Measurements from ENCODE around the gene SST. TPM values are rescaled to one million over a fixed set of nuclear protein-coding genes. Genes with fewer than 3 reads are reported as not detected.

The SST gene
- total and polyA plus RNA-seq, 2 of the 13 experiments (the other 11 are each of a cell fraction or from before 2014, with no cell fraction given) = not detected

GRCh38 chr3:187719628-187720336 is 49.6 kb upstream of the SST start (continued):
- TF ChIP-seq ARID2 (CRISPR knock-in tag; IDR thresholded peaks at IDR 0.05; ENCODE audit: borderline replicate concordance) (no peak), ZNF350 (CRISPR knock-in tag; IDR thresholded peaks at IDR 0.05; ENCODE audit: borderline replicate concordance, low read depth) (peak; percentile 67; the same call in 1 of the 2 replicates), KDM5B (CRISPR knock-in tag; IDR thresholded peaks at IDR 0.05; ENCODE audit: borderline replicate concordance) (peak; percentile 54; the same call in 1 of the 2 replicates), MAF1 (CRISPR knock-in tag; IDR thresholded peaks at IDR 0.05; ENCODE audit: borderline replicate concordance) (no peak), ZNF710 (CRISPR knock-in tag; IDR thresholded peaks at IDR 0.05; ENCODE audit: borderline replicate concordance) (peak; percentile 82), DZIP1 (CRISPR knock-in tag; IDR thresholded peaks at IDR 0.05) (no peak), AGO2 (optimal IDR thresholded peaks at IDR 0.05; ENCODE audit: low read depth, low read length) (peak; percentile 82), ZNF260 (CRISPR knock-in tag; IDR thresholded peaks at IDR 0.05; ENCODE audit: borderline replicate concordance, low read depth) (no peak), TFDP2 (CRISPR knock-in tag; IDR thresholded peaks at IDR 0.05) (peak; percentile 43; the same call in 1 of the 2 replicates), ZNF782 (CRISPR knock-in tag; IDR thresholded peaks at IDR 0.05; ENCODE audit: borderline replicate concordance) (no peak), USF2 (IDR thresholded peaks at IDR 0.05; ENCODE audit: low read depth, low read length) (no peak), USF2 (CRISPR knock-in tag; IDR thresholded peaks at IDR 0.05; ENCODE audit: borderline replicate concordance) (peak; percentile 53), ZNF331 (CRISPR knock-in tag; IDR thresholded peaks at IDR 0.05) (peak; percentile 54; the same call in 1 of the 2 replicates), TFE3 (CRISPR knock-in tag; IDR thresholded peaks at IDR 0.05) (peak; percentile 51; the same call in 1 of the 2 replicates), ZBTB42 (CRISPR knock-in tag; IDR thresholded peaks at IDR 0.05) (no peak), ZBTB43 (CRISPR knock-in tag; conservative IDR thresholded peaks at IDR 0.05) (no peak), ZNF552 (CRISPR knock-in tag; IDR thresholded peaks at IDR 0.05; ENCODE audit: borderline replicate concordance) (peak; percentile 27; the same call in 1 of the 2 replicates)

All from HepG2 (cell line).